Activated naive CD4-positive, alpha-beta T cell treated with anti-CD3 and anti-CD28 coated beads, Interleukin-2, amount 10 ng/mL, durations not matched to agents 7 days and 5 days (primary cell): ENCODE data around the gene OSBPL7.

Experiments used
- CTCF ChIA-PET: fragments of 350-600 bp; sonication (Branson Sonifier 250); formaldehyde crosslinking; loops from one replicate; lab custom pipeline; 2021; ENCODE audit warnings: antibody characterized with exemption; lab: Charles Lee
- DNase-seq: peaks from one replicate; pipeline ENCODE4 v3.0.0-alpha.2; 2020
- H3K27ac Mint-ChIP-seq: one replicate; pipeline ENCODE4 v1.8.0; 2021; ENCODE audit warnings: mild to moderate bottlenecking, moderate library complexity, mixed read lengths
- H3K27me3 Mint-ChIP-seq: one replicate; pipeline ENCODE4 v1.8.0; 2021; ENCODE audit warnings: mild to moderate bottlenecking, mixed read lengths
- H3K36me3 Mint-ChIP-seq: one replicate; pipeline ENCODE4 v1.8.0; 2021; ENCODE audit warnings: mixed read lengths
- H3K4me1 Mint-ChIP-seq: one replicate; pipeline ENCODE4 v1.8.0; 2021; ENCODE audit warnings: mixed read lengths
- H3K4me3 Mint-ChIP-seq: one replicate; pipeline ENCODE4 v1.8.0; 2021; ENCODE audit warnings: mild to moderate bottlenecking, moderate library complexity, mixed read lengths
- H3K9me3 Mint-ChIP-seq: one replicate; pipeline ENCODE4 v1.8.0; 2021; ENCODE audit warnings: mixed read lengths

Gene OSBPL7, protein sequence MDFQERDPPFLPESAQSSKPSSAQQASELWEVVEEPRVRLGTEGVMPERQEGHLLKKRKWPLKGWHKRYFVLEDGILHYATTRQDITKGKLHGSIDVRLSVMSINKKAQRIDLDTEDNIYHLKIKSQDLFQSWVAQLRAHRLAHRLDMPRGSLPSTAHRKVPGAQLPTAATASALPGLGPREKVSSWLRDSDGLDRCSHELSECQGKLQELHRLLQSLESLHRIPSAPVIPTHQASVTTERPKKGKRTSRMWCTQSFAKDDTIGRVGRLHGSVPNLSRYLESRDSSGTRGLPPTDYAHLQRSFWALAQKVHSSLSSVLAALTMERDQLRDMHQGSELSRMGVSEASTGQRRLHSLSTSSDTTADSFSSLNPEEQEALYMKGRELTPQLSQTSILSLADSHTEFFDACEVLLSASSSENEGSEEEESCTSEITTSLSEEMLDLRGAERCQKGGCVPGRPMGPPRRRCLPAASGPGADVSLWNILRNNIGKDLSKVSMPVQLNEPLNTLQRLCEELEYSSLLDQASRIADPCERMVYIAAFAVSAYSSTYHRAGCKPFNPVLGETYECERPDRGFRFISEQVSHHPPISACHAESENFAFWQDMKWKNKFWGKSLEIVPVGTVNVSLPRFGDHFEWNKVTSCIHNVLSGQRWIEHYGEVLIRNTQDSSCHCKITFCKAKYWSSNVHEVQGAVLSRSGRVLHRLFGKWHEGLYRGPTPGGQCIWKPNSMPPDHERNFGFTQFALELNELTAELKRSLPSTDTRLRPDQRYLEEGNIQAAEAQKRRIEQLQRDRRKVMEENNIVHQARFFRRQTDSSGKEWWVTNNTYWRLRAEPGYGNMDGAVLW

DNA sequence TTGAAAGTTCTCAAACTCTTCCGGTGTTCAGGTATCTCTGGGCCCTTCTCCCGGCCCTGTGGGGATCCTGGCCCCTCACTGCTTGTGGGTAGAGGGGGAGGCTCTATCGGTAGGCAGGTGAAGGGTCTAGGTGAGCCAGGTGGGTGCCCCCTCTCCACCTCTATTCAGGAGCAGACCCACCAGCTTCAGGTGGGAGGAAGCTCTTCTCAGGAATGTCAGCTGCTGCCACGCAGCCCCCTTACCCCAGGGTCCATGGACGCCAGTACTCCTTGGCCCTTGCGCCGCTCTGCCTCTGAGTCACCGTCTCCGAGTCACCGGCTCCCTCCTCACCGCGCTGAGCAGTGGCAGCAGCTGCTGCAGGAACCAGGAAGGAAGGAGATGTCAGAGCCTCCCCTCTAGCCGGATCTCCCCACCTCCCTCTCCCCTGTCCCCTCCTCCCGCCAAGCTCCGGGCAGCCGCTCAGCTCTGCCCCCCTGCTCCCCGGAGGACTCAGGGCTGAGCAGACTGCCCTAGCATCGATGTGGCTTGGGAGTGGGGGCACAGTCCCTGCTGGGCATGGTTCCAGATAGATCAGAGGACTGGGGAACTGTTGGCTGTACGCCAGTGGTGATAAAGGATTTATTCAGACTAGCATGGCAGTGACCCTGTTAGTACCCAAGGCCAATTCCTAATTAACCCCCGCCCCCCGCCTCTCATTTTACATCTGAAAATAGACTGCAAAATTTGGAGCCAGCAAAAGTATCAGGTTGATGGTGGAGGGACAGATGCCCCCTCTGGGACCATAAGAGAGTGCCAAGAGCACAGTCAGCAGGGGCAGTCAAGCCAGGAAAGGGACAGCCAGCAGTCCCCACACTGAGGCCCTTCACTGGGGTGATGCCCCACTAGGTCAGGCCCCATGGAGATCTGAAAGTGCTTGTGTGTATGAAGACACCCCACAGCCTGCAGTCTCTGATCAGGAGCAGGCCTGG lies at the start of gene OSBPL7:
OSBPL7 (minus strand) TSS at position 371 of the 968 bp plus-strand sequence. CDS start 1,516 bp downstream, outside the sequence.
- peak within 1 kb of the TSS; percentile 99 for H3K4me3 Mint-ChIP-seq
- peaks cover 34% of the 10 kb centered on the region for H3K36me3 Mint-ChIP-seq
- no peaks in the 10 kb centered on the region for H3K9me3 Mint-ChIP-seq

GRCh38 chr17:47871048-47871447 lies 49.5 kb upstream of the OSBPL7 start:
- no peak overlapping the region for H3K4me3 Mint-ChIP-seq
- no peaks in the 10 kb centered on the region for H3K4me1 Mint-ChIP-seq
- no peak overlapping the region for H3K27ac Mint-ChIP-seq
- H3K27me3 Mint-ChIP-seq, result peaks cover 100% of the 10 kb centered on the region
- DNase-seq, result no peak
- no peaks in the 10 kb centered on the region for H3K9me3 Mint-ChIP-seq
- CTCF ChIA-PET, result interaction anchor here (1.2 to 2.1 kb wide), 3 partner anchors 18 to 24 kb away, joined by 6 read pairs; no protein-coding TSS in a partner anchor
- H3K36me3 Mint-ChIP-seq, result no peaks in the 10 kb centered on the region

More for the DNA sequence above, at the start of gene OSBPL7:
- CTCF ChIA-PET, result interaction anchor here (1.0 to 2.5 kb wide), 5 partner anchors 10 to 128 kb away, joined by 4 to 17 read pairs (median 6); partner anchors contain the start of genes LRRC46, MRPL10 and SCRN2
- peak; percentile 88 for DNase-seq
- peaks cover 33% of the 10 kb centered on the region for H3K4me1 Mint-ChIP-seq
- H3K27ac Mint-ChIP-seq, result peak within 1 kb of the TSS; percentile 94
- no peaks in the 10 kb centered on the region for H3K27me3 Mint-ChIP-seq

DNA sequence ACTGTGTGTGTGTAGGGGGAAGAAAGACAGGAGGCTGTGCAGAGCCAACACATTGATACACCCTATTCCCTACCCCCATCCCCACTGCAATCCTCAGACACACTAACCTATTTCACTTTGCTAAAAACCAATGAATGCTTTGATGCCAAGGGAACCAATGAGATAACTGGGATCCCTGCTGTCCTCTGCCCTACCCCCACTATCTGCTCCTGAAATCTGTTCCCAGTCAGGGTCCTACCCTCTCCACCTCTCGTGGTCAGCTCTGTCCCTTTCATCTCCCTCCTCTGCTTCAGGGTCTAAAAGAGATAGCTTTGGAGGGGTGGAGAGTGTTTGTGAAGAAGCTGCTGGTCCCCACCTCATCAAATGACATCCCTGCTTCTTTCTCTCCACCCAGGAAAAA lies 48.5 kb upstream of the OSBPL7 start:
- Mint-ChIP-seq H3K4me3 (no peak overlapping the region), H3K4me1 (peaks cover 10% of the 10 kb centered on the region), H3K36me3 (no peaks in the 10 kb centered on the region), H3K27me3 (peaks cover 100% of the 10 kb centered on the region), H3K9me3 (no peaks in the 10 kb centered on the region), H3K27ac (no peak overlapping the region)
- DNase-seq, result no peak
- CTCF ChIA-PET, result interaction anchor here (1.2 to 2.1 kb wide), 4 partner anchors 16 to 23 kb away, joined by 3 to 6 read pairs (median 6); no protein-coding TSS in a partner anchor

DNA sequence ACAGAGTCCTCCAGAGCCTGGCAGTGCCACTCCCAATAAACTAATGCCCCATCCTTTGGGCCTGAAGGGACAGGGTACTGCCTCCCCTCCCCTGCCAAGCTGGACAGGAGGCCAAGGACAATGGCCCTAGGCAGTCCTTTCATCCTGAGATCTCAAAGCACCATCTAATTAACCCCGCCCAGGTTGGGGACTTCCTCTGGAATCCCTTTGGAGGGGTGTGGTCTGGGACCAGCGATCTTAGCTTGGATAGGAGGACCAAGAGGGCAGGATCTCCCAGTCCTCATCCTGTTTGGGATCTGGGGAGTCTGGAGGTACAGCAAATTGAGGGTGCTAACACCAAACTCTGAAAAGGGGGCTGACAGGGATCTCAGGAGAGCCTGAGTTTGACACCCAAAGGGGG lies 47.5 kb upstream of the OSBPL7 start:
- Mint-ChIP-seq H3K27me3 (peaks cover 99% of the 10 kb centered on the region), H3K9me3 (no peaks in the 10 kb centered on the region)

DNA sequence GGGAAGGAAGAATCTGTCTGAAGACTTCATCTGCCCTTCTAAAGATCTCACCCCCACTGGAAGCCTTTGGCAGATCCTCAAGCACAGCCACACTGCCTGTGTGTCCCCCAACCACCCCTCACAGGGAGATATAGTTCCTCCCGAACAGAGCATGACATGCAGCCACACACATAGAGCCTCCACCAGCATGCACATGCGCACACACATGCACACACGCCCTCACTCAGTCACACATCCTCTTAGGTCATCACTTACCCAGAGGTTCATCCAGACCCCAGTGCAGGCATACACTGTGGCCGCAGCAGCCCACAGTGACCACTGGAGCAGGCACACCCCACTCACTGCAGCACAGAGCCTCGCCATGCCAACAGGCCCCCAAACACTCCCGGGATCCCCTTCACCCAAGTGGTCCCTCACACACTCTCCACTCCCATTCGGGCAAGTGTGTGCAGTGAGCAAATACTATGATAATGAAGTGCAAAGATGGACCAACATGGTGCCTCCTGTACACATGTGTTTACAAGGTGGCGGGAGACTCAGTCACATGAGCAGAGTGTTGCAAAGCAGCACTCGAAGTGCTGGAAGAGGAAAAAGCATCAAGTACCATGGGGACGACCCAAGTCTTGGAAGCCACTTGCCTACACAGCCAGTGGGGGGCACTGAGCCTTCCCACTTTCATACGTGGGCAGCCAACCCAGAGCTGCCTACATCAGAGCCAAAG lies 46.4 kb upstream of the OSBPL7 start:
- CTCF ChIA-PET, result no interaction called here
- no peaks in the 10 kb centered on the region for H3K9me3 Mint-ChIP-seq
- no peak for DNase-seq
- peaks cover 23% of the 10 kb centered on the region for H3K4me1 Mint-ChIP-seq
- no peak overlapping the region for H3K4me3 Mint-ChIP-seq
- peaks cover 87% of the 10 kb centered on the region for H3K27me3 Mint-ChIP-seq
- no peaks in the 10 kb centered on the region for H3K36me3 Mint-ChIP-seq
- H3K27ac Mint-ChIP-seq, result no peak overlapping the region

More for the DNA sequence above, 47.5 kb upstream of the OSBPL7 start:
- Mint-ChIP-seq H3K36me3 (no peaks in the 10 kb centered on the region), H3K27ac (no peak overlapping the region), H3K4me3 (no peak overlapping the region), H3K4me1 (peaks cover 18% of the 10 kb centered on the region)
- no peak for DNase-seq
- CTCF ChIA-PET, result interaction anchor here (0.5 to 2.1 kb wide), 2 partner anchors 22 to 78 kb away, joined by 3 to 6 read pairs; no protein-coding TSS in a partner anchor

DNA sequence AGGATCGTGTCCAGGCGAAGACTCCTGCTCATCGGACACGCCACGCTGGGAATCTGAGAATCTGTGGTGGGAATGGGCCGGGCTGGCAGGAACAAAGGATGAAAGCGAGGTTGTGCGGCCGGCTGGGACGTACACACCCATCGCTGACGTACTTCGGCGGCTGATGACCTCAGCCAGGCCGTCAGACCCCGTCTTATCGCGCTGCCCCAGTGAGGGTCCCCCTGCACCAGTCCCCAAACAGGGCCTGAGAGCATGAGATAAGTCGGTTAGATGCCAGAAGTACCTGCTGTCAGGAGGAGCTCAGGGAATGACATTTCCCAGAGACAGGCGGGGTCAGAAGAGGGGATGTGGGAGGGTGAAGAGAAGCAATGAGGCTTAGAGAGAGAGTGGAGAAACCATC lies 45.3 kb upstream of the OSBPL7 start:
- no peak overlapping the region for H3K4me3 Mint-ChIP-seq
- CTCF ChIA-PET, result no interaction called here
- H3K27ac Mint-ChIP-seq, result no peak overlapping the region
- H3K9me3 Mint-ChIP-seq, result no peaks in the 10 kb centered on the region
- H3K4me1 Mint-ChIP-seq, result peaks cover 32% of the 10 kb centered on the region
- peaks cover 77% of the 10 kb centered on the region for H3K27me3 Mint-ChIP-seq
- DNase-seq, result no peak
- H3K36me3 Mint-ChIP-seq, result no peaks in the 10 kb centered on the region

- Mint-ChIP-seq H3K27ac (peak overlapping the region; percentile 72), H3K27me3 (peaks cover 63% of the 10 kb centered on the region), H3K4me3 (no peak overlapping the region), H3K9me3 (no peaks in the 10 kb centered on the region), H3K36me3 (no peaks in the 10 kb centered on the region), H3K4me1 (peaks cover 32% of the 10 kb centered on the region)
- CTCF ChIA-PET, result interaction anchor here (1.1 to 2.5 kb wide), 5 partner anchors 17 to 25 kb away, joined by 3 to 10 read pairs (median 6); partner anchors contain the start of gene SCRN2
- peak; percentile 46 for DNase-seq
Measured at GRCh38 chr17:47864791-47865216, 43.2 kb upstream of the OSBPL7 start.

- Mint-ChIP-seq H3K27ac (no peak overlapping the region), H3K36me3 (no peaks in the 10 kb centered on the region), H3K9me3 (no peaks in the 10 kb centered on the region), H3K4me3 (no peak overlapping the region), H3K4me1 (peaks cover 32% of the 10 kb centered on the region), H3K27me3 (peaks cover 63% of the 10 kb centered on the region)
- CTCF ChIA-PET, result interaction anchor here (0.7 kb wide), 1 partner anchor 27 kb away, joined by 4 read pairs; no protein-coding TSS in a partner anchor
- no peak for DNase-seq
Measured at GRCh38 chr17:47862621-47863440, 41.2 kb upstream of the OSBPL7 start.

- peaks cover 63% of the 10 kb centered on the region for H3K27me3 Mint-ChIP-seq
- H3K36me3 Mint-ChIP-seq, result no peaks in the 10 kb centered on the region
- peaks cover 26% of the 10 kb centered on the region for H3K4me1 Mint-ChIP-seq
- H3K27ac Mint-ChIP-seq, result no peak overlapping the region
- no peak overlapping the region for H3K4me3 Mint-ChIP-seq
- CTCF ChIA-PET, result interaction anchor here (1.1 kb wide), 1 partner anchor 24 kb away, joined by 5 read pairs; no protein-coding TSS in a partner anchor
- no peak for DNase-seq
- H3K9me3 Mint-ChIP-seq, result no peaks in the 10 kb centered on the region
Measured at GRCh38 chr17:47860386-47860785, 38.8 kb upstream of the OSBPL7 start.

GRCh38 chr17:47857551-47858455 lies 36.2 kb upstream of the OSBPL7 start:
- Mint-ChIP-seq H3K27ac (no peak overlapping the region), H3K4me3 (no peak overlapping the region), H3K9me3 (no peaks in the 10 kb centered on the region), H3K4me1 (peaks cover 7% of the 10 kb centered on the region), H3K27me3 (peaks cover 77% of the 10 kb centered on the region), H3K36me3 (no peaks in the 10 kb centered on the region)
- CTCF ChIA-PET, result interaction anchor here (3.5 kb wide), 1 partner anchor 9 kb away, joined by 14 read pairs; the partner anchor contains the start of gene SP6
- no peak for DNase-seq

GRCh38 chr17:47856830-47857229 lies 35.2 kb upstream of the OSBPL7 start:
- H3K4me3 Mint-ChIP-seq, result no peak overlapping the region
- DNase-seq, result no peak
- H3K36me3 Mint-ChIP-seq, result no peaks in the 10 kb centered on the region
- CTCF ChIA-PET, result interaction anchor here (3.5 to 20.4 kb wide), 2 partner anchors 8 to 30 kb away, joined by 14 to 547 read pairs; partner anchors contain the start of genes SP2 and SP6
- H3K4me1 Mint-ChIP-seq, result peaks cover 8% of the 10 kb centered on the region
- H3K9me3 Mint-ChIP-seq, result no peaks in the 10 kb centered on the region
- no peak overlapping the region for H3K27ac Mint-ChIP-seq
- peaks cover 87% of the 10 kb centered on the region for H3K27me3 Mint-ChIP-seq
